Measurements from ENCODE around the gene RNPS1. TPM values are rescaled to one million over a fixed set of nuclear protein-coding genes. Genes with fewer than 3 reads are reported as not detected.

Gene RNPS1
- total and polyA plus RNA-seq, 9 of the 15 experiments (the other 6 are each of a cell fraction or from before 2014, with no cell fraction given), result 44.9 to 338 (median 202) TPM

- TF ChIP-seq JUN (IDR thresholded peaks at IDR 0.05; ENCODE audit: borderline replicate concordance, low read depth, low read length) (0 out of 2 replicates have a peak, but pooled peaks have one; percentile 47), JUN (CRISPR knock-in tag; IDR thresholded peaks at IDR 0.05; ENCODE audit: borderline replicate concordance) (no peak), EGR1 (conservative IDR thresholded peaks at IDR 0.05) (no peak), GABPB1 (CRISPR knock-in tag; IDR thresholded peaks at IDR 0.05) (peak; percentile 73; the same call in 1 of the 2 replicates), ZNF174 (CRISPR knock-in tag; IDR thresholded peaks at IDR 0.05) (no peak), SRSF9 (IDR thresholded peaks at IDR 0.05; ENCODE audit: borderline replicate concordance, low read depth, low read length) (no peak), ZC3H4 (CRISPR knock-in tag; IDR thresholded peaks at IDR 0.05; ENCODE audit: borderline replicate concordance) (no peak), HDAC3 (IDR thresholded peaks at IDR 0.05; ENCODE audit: borderline replicate concordance, partially characterized antibody) (no peak), ELK3 (CRISPR knock-in tag; IDR thresholded peaks at IDR 0.05) (no peak), MBD2 (IDR thresholded peaks at IDR 0.05; ENCODE audit: borderline replicate concordance, low read depth) (peak; percentile 52; the same call in 1 of the 2 replicates), ERF (CRISPR knock-in tag; IDR thresholded peaks at IDR 0.05) (no peak), CHD2 (IDR thresholded peaks at IDR 0.05; ENCODE audit: low read depth, low read length) (peak; percentile 82), TRIM24 (IDR thresholded peaks at IDR 0.05) (no peak), NFIX (CRISPR knock-in tag; IDR thresholded peaks at IDR 0.05; ENCODE audit: low read depth) (no peak), MXI1 (IDR thresholded peaks at IDR 0.05; ENCODE audit: low read depth, low read length) (peak; percentile 97), FOXP1 (CRISPR knock-in tag; IDR thresholded peaks at IDR 0.05) (0 out of 2 replicates have a peak, but pooled peaks have one; percentile 46), ZBTB49 (CRISPR knock-in tag; IDR thresholded peaks at IDR 0.05; ENCODE audit: borderline replicate concordance) (no peak), STAT5B (CRISPR knock-in tag; IDR thresholded peaks at IDR 0.05) (no peak), SAFB2 (IDR thresholded peaks at IDR 0.05; ENCODE audit: borderline replicate concordance, low read depth, low read length, severe bottlenecking) (no peak), ZNF551 (CRISPR knock-in tag; IDR thresholded peaks at IDR 0.05) (no peak)
- TF ChIP-seq, protein P1, sequence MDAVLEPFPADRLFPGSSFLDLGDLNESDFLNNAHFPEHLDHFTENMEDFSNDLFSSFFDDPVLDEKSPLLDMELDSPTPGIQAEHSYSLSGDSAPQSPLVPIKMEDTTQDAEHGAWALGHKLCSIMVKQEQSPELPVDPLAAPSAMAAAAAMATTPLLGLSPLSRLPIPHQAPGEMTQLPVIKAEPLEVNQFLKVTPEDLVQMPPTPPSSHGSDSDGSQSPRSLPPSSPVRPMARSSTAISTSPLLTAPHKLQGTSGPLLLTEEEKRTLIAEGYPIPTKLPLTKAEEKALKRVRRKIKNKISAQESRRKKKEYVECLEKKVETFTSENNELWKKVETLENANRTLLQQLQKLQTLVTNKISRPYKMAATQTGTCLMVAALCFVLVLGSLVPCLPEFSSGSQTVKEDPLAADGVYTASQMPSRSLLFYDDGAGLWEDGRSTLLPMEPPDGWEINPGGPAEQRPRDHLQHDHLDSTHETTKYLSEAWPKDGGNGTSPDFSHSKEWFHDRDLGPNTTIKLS (IDR thresholded peaks at IDR 0.05; ENCODE audit: borderline replicate concordance, low read depth), result peak; percentile 31; the same call in 1 of the 2 replicates
- TF ChIP-seq, protein P2, sequence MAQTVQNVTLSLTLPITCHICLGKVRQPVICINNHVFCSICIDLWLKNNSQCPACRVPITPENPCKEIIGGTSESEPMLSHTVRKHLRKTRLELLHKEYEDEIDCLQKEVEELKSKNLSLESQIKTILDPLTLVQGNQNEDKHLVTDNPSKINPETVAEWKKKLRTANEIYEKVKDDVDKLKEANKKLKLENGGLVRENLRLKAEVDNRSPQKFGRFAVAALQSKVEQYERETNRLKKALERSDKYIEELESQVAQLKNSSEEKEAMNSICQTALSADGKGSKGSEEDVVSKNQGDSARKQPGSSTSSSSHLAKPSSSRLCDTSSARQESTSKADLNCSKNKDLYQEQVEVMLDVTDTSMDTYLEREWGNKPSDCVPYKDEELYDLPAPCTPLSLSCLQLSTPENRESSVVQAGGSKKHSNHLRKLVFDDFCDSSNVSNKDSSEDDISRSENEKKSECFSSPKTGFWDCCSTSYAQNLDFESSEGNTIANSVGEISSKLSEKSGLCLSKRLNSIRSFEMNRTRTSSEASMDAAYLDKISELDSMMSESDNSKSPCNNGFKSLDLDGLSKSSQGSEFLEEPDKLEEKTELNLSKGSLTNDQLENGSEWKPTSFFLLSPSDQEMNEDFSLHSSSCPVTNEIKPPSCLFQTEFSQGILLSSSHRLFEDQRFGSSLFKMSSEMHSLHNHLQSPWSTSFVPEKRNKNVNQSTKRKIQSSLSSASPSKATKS (CRISPR knock-in tag; IDR thresholded peaks at IDR 0.05), result no peak
These were observed 44.5 kb downstream of the RNPS1 start, which contains the start of gene E4F1 (continued) for GRCh38 chr16:2223221-2223941.

Data from K562 (cell line).